Panc1 (cell line): ENCODE results near the gene MAPRE2.

ENCODE experiments used
- CTCF ChIP-seq: fragments of 450-650 bp; IDR thresholded peaks from 2 replicates; pipeline ENCODE4 v1.5.1; 2017; ENCODE audit warnings: mild to moderate bottlenecking
- TF ChIP-seq, protein P1 (sequence below), 2 experiments: IDR thresholded peaks; 2 replicates each; pipeline ENCODE4 v1.6.1; 2011 to 2012; ENCODE audit warnings: low read depth in 2 of 2, control low read depth in 1 of 2, low read length in 1 of 2, mild to moderate bottlenecking in 1 of 2, moderate library complexity in 1 of 2; ENCODE audit not compliant: insufficient read depth in 1 of 2

DNA sequence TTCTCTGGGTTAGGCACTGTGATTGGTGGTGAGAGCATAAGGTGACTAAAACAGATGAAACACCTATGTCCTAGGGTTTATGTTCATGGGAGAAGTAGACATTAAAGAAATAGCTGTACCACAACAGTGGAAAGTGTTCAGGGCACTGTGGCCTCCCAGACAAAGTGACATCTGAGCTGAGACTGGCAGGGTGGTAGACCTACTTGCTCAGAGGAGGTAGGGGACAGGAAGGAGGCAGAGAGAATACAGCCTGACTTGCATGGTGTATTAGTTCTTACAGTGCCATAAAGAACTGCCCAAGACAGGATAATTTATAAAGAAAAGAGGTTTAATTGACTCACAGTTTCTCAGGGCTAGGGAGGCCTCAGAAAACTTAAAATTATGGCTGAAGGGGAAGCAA lies 82.6 kb downstream of the MAPRE2 start:
- TF ChIP-seq CTCF: no peak
- TF ChIP-seq, protein P1, sequence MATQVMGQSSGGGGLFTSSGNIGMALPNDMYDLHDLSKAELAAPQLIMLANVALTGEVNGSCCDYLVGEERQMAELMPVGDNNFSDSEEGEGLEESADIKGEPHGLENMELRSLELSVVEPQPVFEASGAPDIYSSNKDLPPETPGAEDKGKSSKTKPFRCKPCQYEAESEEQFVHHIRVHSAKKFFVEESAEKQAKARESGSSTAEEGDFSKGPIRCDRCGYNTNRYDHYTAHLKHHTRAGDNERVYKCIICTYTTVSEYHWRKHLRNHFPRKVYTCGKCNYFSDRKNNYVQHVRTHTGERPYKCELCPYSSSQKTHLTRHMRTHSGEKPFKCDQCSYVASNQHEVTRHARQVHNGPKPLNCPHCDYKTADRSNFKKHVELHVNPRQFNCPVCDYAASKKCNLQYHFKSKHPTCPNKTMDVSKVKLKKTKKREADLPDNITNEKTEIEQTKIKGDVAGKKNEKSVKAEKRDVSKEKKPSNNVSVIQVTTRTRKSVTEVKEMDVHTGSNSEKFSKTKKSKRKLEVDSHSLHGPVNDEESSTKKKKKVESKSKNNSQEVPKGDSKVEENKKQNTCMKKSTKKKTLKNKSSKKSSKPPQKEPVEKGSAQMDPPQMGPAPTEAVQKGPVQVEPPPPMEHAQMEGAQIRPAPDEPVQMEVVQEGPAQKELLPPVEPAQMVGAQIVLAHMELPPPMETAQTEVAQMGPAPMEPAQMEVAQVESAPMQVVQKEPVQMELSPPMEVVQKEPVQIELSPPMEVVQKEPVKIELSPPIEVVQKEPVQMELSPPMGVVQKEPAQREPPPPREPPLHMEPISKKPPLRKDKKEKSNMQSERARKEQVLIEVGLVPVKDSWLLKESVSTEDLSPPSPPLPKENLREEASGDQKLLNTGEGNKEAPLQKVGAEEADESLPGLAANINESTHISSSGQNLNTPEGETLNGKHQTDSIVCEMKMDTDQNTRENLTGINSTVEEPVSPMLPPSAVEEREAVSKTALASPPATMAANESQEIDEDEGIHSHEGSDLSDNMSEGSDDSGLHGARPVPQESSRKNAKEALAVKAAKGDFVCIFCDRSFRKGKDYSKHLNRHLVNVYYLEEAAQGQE (IDR thresholded peaks at IDR 0.05; ENCODE audit: insufficient read depth in 1 of 2, low read depth in 2 of 2, low read length in 1 of 2): no peak
